DND-41 (cell line): ENCODE measurements around the gene UNC13C.

ENCODE experiments used
- ATAC-seq: fragments of 200-7000 bp; cut with Tn5 transposase; 3 replicates; pipeline ENCODE4 v1.9.1; 2021; ENCODE audit warnings: low read depth; ENCODE audit not compliant: insufficient read depth
- DNase-seq: peaks from one replicate; pipeline ENCODE4 v3.0.0-alpha.2; 2020
- H2AFZ ChIP-seq: 2 replicates; pipeline ENCODE4 v1.6.0; 2012; ENCODE audit warnings: low read depth, low read length
- H3K27ac ChIP-seq: 2 replicates; pipeline ENCODE4 v1.5.1; 2012; ENCODE audit warnings: low read length, inconsistent platforms
- H3K27me3 ChIP-seq: fragments of 200-600 bp; sonication (generic); 2 replicates; pipeline ENCODE4 v1.6.0; 2012; ENCODE audit warnings: low read length, mild to moderate bottlenecking, inconsistent platforms; ENCODE audit not compliant: insufficient read depth, poor library complexity
- H3K36me3 ChIP-seq: 2 replicates; pipeline ENCODE4 v1.5.1; 2012; ENCODE audit warnings: low read length, inconsistent platforms; ENCODE audit not compliant: insufficient read depth
- H3K4me1 ChIP-seq: 2 replicates; pipeline ENCODE4 v1.5.1; 2012; ENCODE audit warnings: mild to moderate bottlenecking, low read length; ENCODE audit not compliant: insufficient read depth
- H3K4me2 ChIP-seq: 2 replicates; pipeline ENCODE4 v1.6.0; 2012; ENCODE audit warnings: mild to moderate bottlenecking, moderate library complexity, low read length, inconsistent platforms; ENCODE audit not compliant: insufficient read depth
- H3K4me3 ChIP-seq, 2 experiments: fragments of 200-600 bp in 1 of 2; shearing (Covaris generic) in 1 of 2; 2 replicates each; pipeline ENCODE4 v1.5.1; 2012 to 2016; ENCODE audit warnings: inconsistent platforms in 2 of 2, low read length in 2 of 2, mild to moderate bottlenecking in 2 of 2, low read depth in 1 of 2, moderate library complexity in 1 of 2
- H3K79me2 ChIP-seq: 2 replicates; pipeline ENCODE4 v1.6.0; 2012; ENCODE audit warnings: low read length, inconsistent platforms; ENCODE audit not compliant: insufficient read depth
- H3K9ac ChIP-seq: 2 replicates; pipeline ENCODE4 v1.6.0; 2012; ENCODE audit warnings: low read depth, mild to moderate bottlenecking, inconsistent platforms, low read length, moderate library complexity
- H3K9me3 ChIP-seq: 2 replicates; pipeline ENCODE4 v1.5.1; 2012; ENCODE audit warnings: low read length, moderate library complexity, mild to moderate bottlenecking, inconsistent platforms; ENCODE audit not compliant: insufficient read depth, severe bottlenecking
- H4K20me1 ChIP-seq: 2 replicates; pipeline ENCODE4 v1.6.0; 2012; ENCODE audit warnings: low read length; ENCODE audit not compliant: insufficient read depth
- CTCF ChIP-seq: IDR thresholded peaks from 2 replicates; pipeline ENCODE4 v1.5.1; 2012; ENCODE audit warnings: borderline replicate concordance, low read length, moderate library complexity, mild to moderate bottlenecking; ENCODE audit not compliant: poor library complexity, severe bottlenecking; ENCODE audit errors: extremely low read depth
- EZH2 ChIP-seq: IDR thresholded peaks from 3 replicates; pipeline ENCODE4 v1.6.1; 2012; ENCODE audit warnings: borderline replicate concordance, low read depth, mild to moderate bottlenecking, moderate library complexity, low read length, inconsistent platforms; ENCODE audit not compliant: severe bottlenecking

UNC13C gene

GRCh38 chr15:54571576-54571975 lies 593.3 kb downstream of the UNC13C start:
- Histone ChIP-seq H3K4me1 (no peaks in the 10 kb centered on the region), H3K9ac (no peak overlapping the region), H3K27ac (no peak overlapping the region), H3K4me3 (no peak overlapping the region), H2AFZ (no peak overlapping the region), H4K20me1 (no peaks in the 10 kb centered on the region), H3K4me2 (no peak overlapping the region), H3K79me2 (no peaks in the 10 kb centered on the region), H3K9me3 (no peaks in the 10 kb centered on the region), H3K36me3 (no peaks in the 10 kb centered on the region), H3K27me3 (no peaks in the 10 kb centered on the region)
- TF ChIP-seq CTCF (no peak), EZH2 (no peak)
- ATAC-seq = no peak
- no peak for DNase-seq

DNA sequence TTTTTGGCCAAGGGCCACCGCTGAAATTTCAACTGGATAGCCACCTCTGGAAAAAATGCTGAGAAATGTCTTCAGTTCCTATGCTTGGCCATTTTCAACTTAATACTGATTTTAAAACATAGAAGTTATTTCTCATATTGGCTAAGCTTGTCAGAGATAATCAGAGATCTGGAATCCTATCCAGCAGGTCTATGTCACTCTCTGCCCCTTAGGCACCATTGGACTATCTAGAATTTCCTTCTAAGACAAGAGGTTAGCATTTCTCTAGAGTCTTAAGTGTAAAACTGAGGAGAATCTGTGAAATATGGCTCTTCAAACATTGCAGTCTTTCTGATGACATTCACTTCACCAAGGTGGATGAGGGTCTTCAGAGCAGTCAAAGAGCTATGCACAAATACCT lies 597.3 kb downstream of the UNC13C start:
- Histone ChIP-seq H3K4me3 (no peak overlapping the region), H3K36me3 (no peaks in the 10 kb centered on the region), H2AFZ (no peak overlapping the region), H3K9me3 (no peaks in the 10 kb centered on the region), H3K4me1 (no peaks in the 10 kb centered on the region), H3K4me2 (no peak overlapping the region), H3K27me3 (no peaks in the 10 kb centered on the region), H3K9ac (no peak overlapping the region), H4K20me1 (no peaks in the 10 kb centered on the region), H3K27ac (no peak overlapping the region), H3K79me2 (no peaks in the 10 kb centered on the region)
- ATAC-seq (no peak), DNase-seq (no peak)
- TF ChIP-seq CTCF (no peak), EZH2 (no peak)

- TF ChIP-seq CTCF (no peak), EZH2 (no peak)
- no peaks in the 10 kb centered on the region for H3K4me1 ChIP-seq
- no peaks in the 10 kb centered on the region for H3K9me3 ChIP-seq
- H3K4me3 ChIP-seq = no peak overlapping the region
- H4K20me1 ChIP-seq = no peaks in the 10 kb centered on the region
- DNase-seq (no peak), ATAC-seq (no peak)
- H3K36me3 ChIP-seq = no peaks in the 10 kb centered on the region
- H3K79me2 ChIP-seq = no peaks in the 10 kb centered on the region
- no peak overlapping the region for H3K9ac ChIP-seq
- no peak overlapping the region for H2AFZ ChIP-seq
- H3K27ac ChIP-seq = no peak overlapping the region
- H3K4me2 ChIP-seq = no peak overlapping the region
- H3K27me3 ChIP-seq = no peaks in the 10 kb centered on the region
These were observed 598.2 kb downstream of the UNC13C start for GRCh38 chr15:54576298-54576935.
